H9 (cell line): ENCODE measurements around the gene SEC22A. TPM values are rescaled to one million over a fixed set of nuclear protein-coding genes. Genes with fewer than 3 reads are reported as not detected.
A peak's percentile ranks its signal among the peaks of the same experiment; 100 is the strongest.

Source experiments
- DNase-seq: peaks from one replicate; pipeline ENCODE4 v3.0.0-alpha.2; 2017
- H2AFZ ChIP-seq: one replicate; pipeline ENCODE4 v1.6.1; 2013; ENCODE audit warnings: mild to moderate bottlenecking, low read length, control low read depth, moderate library complexity
- H2AK5ac ChIP-seq: 2 replicates; pipeline ENCODE4 v1.6.1; 2013; ENCODE audit warnings: low read length, control low read depth, mixed read lengths; ENCODE audit not compliant: insufficient read length
- H2BK120ac ChIP-seq: one replicate; pipeline ENCODE4 v1.6.1; 2013; ENCODE audit warnings: low read depth, mild to moderate bottlenecking, low read length, control low read depth, inconsistent platforms; ENCODE audit not compliant: poor library complexity, severe bottlenecking
- H2BK12ac ChIP-seq: 2 replicates; pipeline ENCODE4 v1.6.1; 2013; ENCODE audit warnings: low read length, control low read depth, mixed read lengths, low read depth; ENCODE audit not compliant: insufficient read length
- H2BK15ac ChIP-seq: 2 replicates; pipeline ENCODE4 v1.6.1; 2013; ENCODE audit warnings: low read depth, low read length, control low read depth
- H2BK20ac ChIP-seq: one replicate; pipeline ENCODE4 v1.6.1; 2013; ENCODE audit warnings: low read depth, mild to moderate bottlenecking, low read length, control low read depth, inconsistent platforms; ENCODE audit not compliant: poor library complexity, severe bottlenecking
- H2BK5ac ChIP-seq: 2 replicates; pipeline ENCODE4 v1.6.1; 2013; ENCODE audit warnings: low read length, control low read depth, mixed read lengths; ENCODE audit not compliant: insufficient read length
- H3K14ac ChIP-seq: 2 replicates; pipeline ENCODE4 v1.6.1; 2013; ENCODE audit warnings: low read length, control low read depth; ENCODE audit not compliant: insufficient read depth
- H3K18ac ChIP-seq: 2 replicates; pipeline ENCODE4 v1.6.1; 2013; ENCODE audit warnings: low read depth, mild to moderate bottlenecking, mixed read lengths, low read length, control low read depth; ENCODE audit not compliant: insufficient read length
- H3K23ac ChIP-seq: 2 replicates; pipeline ENCODE4 v1.6.1; 2013; ENCODE audit warnings: low read length, control low read depth, mixed read lengths, low read depth; ENCODE audit not compliant: insufficient read length
- H3K23me2 ChIP-seq: 2 replicates; pipeline ENCODE4 v1.6.1; 2013; ENCODE audit warnings: low read depth, mild to moderate bottlenecking, mixed read lengths, low read length, control low read depth; ENCODE audit not compliant: insufficient read length, poor library complexity, severe bottlenecking
- H3K27ac ChIP-seq: 2 replicates; pipeline ENCODE4 v1.5.1; 2013; ENCODE audit warnings: low read length, control low read depth, mixed read lengths, low read depth; ENCODE audit not compliant: insufficient read length
- H3K27me3 ChIP-seq: 2 replicates; pipeline ENCODE4 v1.6.1; 2013; ENCODE audit warnings: low read length, control low read depth, inconsistent platforms; ENCODE audit not compliant: insufficient read depth
- H3K4ac ChIP-seq: 2 replicates; pipeline ENCODE4 v1.6.1; 2013; ENCODE audit warnings: low read depth, mild to moderate bottlenecking, control low read depth, inconsistent platforms, low read length, moderate library complexity
- H3K4me1 ChIP-seq: 2 replicates; pipeline ENCODE4 v1.6.1; 2013; ENCODE audit warnings: low read length, control low read depth, inconsistent platforms; ENCODE audit not compliant: insufficient read depth
- H3K4me2 ChIP-seq: 2 replicates; pipeline ENCODE4 v1.6.1; 2013; ENCODE audit warnings: low read length, control low read depth, mixed read lengths; ENCODE audit not compliant: insufficient read length, insufficient read depth
- H3K56ac ChIP-seq: 2 replicates; pipeline ENCODE4 v1.6.1; 2013; ENCODE audit warnings: low read depth, mild to moderate bottlenecking, mixed read lengths, low read length, control low read depth; ENCODE audit not compliant: insufficient read length
- H3K79me1 ChIP-seq: 2 replicates; pipeline ENCODE4 v1.6.1; 2013; ENCODE audit warnings: low read depth, mild to moderate bottlenecking, moderate library complexity, low read length, control low read depth, inconsistent platforms; ENCODE audit not compliant: insufficient read depth, poor library complexity, severe bottlenecking
- H3K79me2 ChIP-seq: 2 replicates; pipeline ENCODE4 v1.6.1; 2013; ENCODE audit warnings: low read length, control low read depth, inconsistent platforms; ENCODE audit not compliant: insufficient read depth
- H3K9ac ChIP-seq: 2 replicates; pipeline ENCODE4 v1.6.1; 2013; ENCODE audit warnings: low read length, control low read depth, mixed read lengths; ENCODE audit not compliant: insufficient read length; ENCODE audit errors: extremely low read depth
- H3K9me3 ChIP-seq: one replicate; pipeline ENCODE4 v1.6.1; 2013; ENCODE audit warnings: low read depth, low read length, inconsistent platforms; ENCODE audit not compliant: control insufficient read depth
- H3T11ph ChIP-seq: one replicate; pipeline ENCODE4 v1.6.1; 2013; ENCODE audit warnings: mild to moderate bottlenecking, low read length, control low read depth, inconsistent platforms
- H4K20me1 ChIP-seq: one replicate; pipeline ENCODE4 v1.6.1; 2013; ENCODE audit not compliant: control insufficient read depth, insufficient read length, insufficient read depth
- H4K5ac ChIP-seq: 2 replicates; pipeline ENCODE4 v1.6.1; 2013; ENCODE audit warnings: low read depth, mild to moderate bottlenecking, mixed read lengths, low read length, control low read depth; ENCODE audit not compliant: insufficient read length
- H4K8ac ChIP-seq: replicated peaks from 2 replicates; pipeline ENCODE4 v1.6.1; 2013; ENCODE audit warnings: low read length, control low read depth, mixed read lengths, low read depth; ENCODE audit not compliant: insufficient read length
- H4K91ac ChIP-seq: 2 replicates; pipeline ENCODE4 v1.6.1; 2013; ENCODE audit warnings: low read depth, mild to moderate bottlenecking, moderate library complexity, mixed read lengths, low read length, control low read depth; ENCODE audit not compliant: insufficient read length
- H3K27ac Mint-ChIP-seq, 3 experiments: 2 replicates in 2 of 3; 3 replicates in 1 of 3; pipeline ENCODE4 v1.8.0; 2020 to 2021; ENCODE audit warnings: mixed read lengths in 3 of 3, mild to moderate bottlenecking in 1 of 3, moderate library complexity in 1 of 3
- H3K27me3 Mint-ChIP-seq: 2 replicates; pipeline ENCODE4 v1.8.0; 2021; ENCODE audit warnings: low read depth, mild to moderate bottlenecking, moderate library complexity, mixed read lengths
- H3K36me3 Mint-ChIP-seq, 3 experiments: 2 replicates in 2 of 3; 3 replicates in 1 of 3; pipeline ENCODE4 v1.8.0; 2020 to 2021; ENCODE audit warnings: low read depth in 3 of 3, mixed read lengths in 3 of 3; ENCODE audit not compliant: insufficient read depth in 1 of 3
- H3K4me1 Mint-ChIP-seq, 2 experiments: 2 replicates each; pipeline ENCODE4 v1.8.0; 2020; ENCODE audit warnings: mixed read lengths in 2 of 2
- H3K4me3 Mint-ChIP-seq, 2 experiments: 2 replicates in 1 of 2; 3 replicates in 1 of 2; pipeline ENCODE4 v1.8.0; 2020 to 2021; ENCODE audit warnings: mild to moderate bottlenecking in 2 of 2, mixed read lengths in 2 of 2, moderate library complexity in 1 of 2
- H3K9me3 Mint-ChIP-seq, 2 experiments: 2 replicates in 1 of 2; 3 replicates in 1 of 2; pipeline ENCODE4 v1.8.0; 2020; ENCODE audit warnings: mild to moderate bottlenecking in 2 of 2, mixed read lengths in 2 of 2, moderate library complexity in 1 of 2
- CTCF ChIP-seq: fragments of 200-600 bp; sonication (generic); conservative IDR thresholded peaks from 3 replicates; pipeline ENCODE4 v1.8.0; 2021; ENCODE audit warnings: antibody characterized with exemption, mild to moderate bottlenecking
- WGBS: extraction: QIAGEN DNeasy Blood & Tissue Kit; methylation state at CpG from one replicate; pipeline ENCODE4 v1.1.7; 2013; ENCODE audit warnings: missing lambda C conversion rate, low lambda C conversion rate, mixed read lengths; ENCODE audit not compliant: insufficient read length; ENCODE audit errors: extremely low coverage; 5-methylcytosine and 5-hydroxymethylcytosine counted together
- total RNA-seq: library from RNA; stranded (reverse); gene quantifications from 2 replicates; pipeline ENCODE4 v1.2.1, GENCODE V29; 2021

SEC22A gene
- total RNA-seq, 1 experiment from 2014 or later: 9.9 TPM

GRCh38 chr3:123312331-123313265 lies 110.9 kb downstream of the SEC22A start:
- H3K79me2 ChIP-seq: peaks cover 2% of the 10 kb centered on the region; the same call in 1 of the 2 replicates
- Mint-ChIP-seq H3K36me3 (peaks cover 0 to 3% (median 0%) of the 10 kb centered on the region in 3 experiments; a peak in 3 of 7 replicates), H3K27ac (peak overlapping the region in 1 of 3 experiments; percentile 68; a peak in 2 of 7 replicates), H3K27me3 (no peaks in the 10 kb centered on the region), H3K4me3 (peak overlapping the region in 1 of 2 experiments; percentile 45; a peak in 3 of 5 replicates), H3K4me1 (peaks cover 65 to 73% of the 10 kb centered on the region in 2 experiments), H3K9me3 (no peaks in the 10 kb centered on the region)
- no peak overlapping the region for H2AFZ ChIP-seq
- H2BK120ac ChIP-seq: no peak overlapping the region
- H4K20me1 ChIP-seq: no peaks in the 10 kb centered on the region
- H4K91ac ChIP-seq: no peak overlapping the region
- H3K4me1 ChIP-seq: peaks cover 28% of the 10 kb centered on the region; the same call in 1 of the 2 replicates
- no peak overlapping the region for H2BK20ac ChIP-seq
- no peak overlapping the region for H3K4ac ChIP-seq
- no peak overlapping the region for H3T11ph ChIP-seq
- H2AK5ac ChIP-seq: no peak overlapping the region
- no peak overlapping the region for H3K56ac ChIP-seq
- no peak overlapping the region for H4K8ac ChIP-seq
- H2BK12ac ChIP-seq: no peak overlapping the region
- H3K14ac ChIP-seq: no peak overlapping the region
- no peak for TF ChIP-seq CTCF
- no peak overlapping the region for H3K23ac ChIP-seq
- no peaks in the 10 kb centered on the region for H3K79me1 ChIP-seq
- no CpG with 5 or more reads among the region's 16 CpGs for WGBS
- H2BK15ac ChIP-seq: no peak overlapping the region
- H3K27ac ChIP-seq: no peak overlapping the region
- DNase-seq: no peak
- H2BK5ac ChIP-seq: no peak overlapping the region
- peak overlapping the region; percentile 45 for H3K4me2 ChIP-seq
- no peak overlapping the region for H4K5ac ChIP-seq
- peaks cover 8% of the 10 kb centered on the region for H3K23me2 ChIP-seq
- H3K9me3 ChIP-seq: no peaks in the 10 kb centered on the region
- H3K27me3 ChIP-seq: no peaks in the 10 kb centered on the region
- no peak overlapping the region for H3K18ac ChIP-seq
- H3K9ac ChIP-seq: no peak overlapping the region
